HUES6 (cell line): ENCODE measurements around the gene GABBR2.
A peak's percentile ranks its signal among the peaks of the same experiment; 100 is the strongest.
"Not testable (repeated sequence)": the region's sequence is repeated elsewhere in the genome, so short reads cannot be mapped to it uniquely, and the experiment has no call there.

Experiments
- H3K27ac ChIP-seq: 2 replicates; pipeline ENCODE4 v1.7.0; 2013; ENCODE audit warnings: low read depth, mild to moderate bottlenecking, low read length, inconsistent platforms
- H3K27me3 ChIP-seq: 2 replicates; pipeline ENCODE4 v1.6.1; 2013; ENCODE audit warnings: low read length; ENCODE audit not compliant: control insufficient read depth, insufficient read depth
- H3K36me3 ChIP-seq: 2 replicates; pipeline ENCODE4 v1.6.1; 2013; ENCODE audit warnings: low read length; ENCODE audit not compliant: control insufficient read depth, insufficient read depth
- H3K4me1 ChIP-seq: 2 replicates; pipeline ENCODE4 v1.6.1; 2013; ENCODE audit warnings: low read length; ENCODE audit not compliant: control insufficient read depth, insufficient read depth
- H3K4me3 ChIP-seq: 2 replicates; pipeline ENCODE4 v1.5.1; 2013; ENCODE audit warnings: low read depth, low read length
- H3K9ac ChIP-seq: one replicate; pipeline ENCODE4 v1.6.1; 2013; ENCODE audit warnings: mild to moderate bottlenecking, low read length
- H3K9me3 ChIP-seq: 2 replicates; pipeline ENCODE4 v1.6.1; 2013; ENCODE audit warnings: low read depth, low read length; ENCODE audit not compliant: control insufficient read depth, insufficient read depth

Gene GABBR2

DNA sequence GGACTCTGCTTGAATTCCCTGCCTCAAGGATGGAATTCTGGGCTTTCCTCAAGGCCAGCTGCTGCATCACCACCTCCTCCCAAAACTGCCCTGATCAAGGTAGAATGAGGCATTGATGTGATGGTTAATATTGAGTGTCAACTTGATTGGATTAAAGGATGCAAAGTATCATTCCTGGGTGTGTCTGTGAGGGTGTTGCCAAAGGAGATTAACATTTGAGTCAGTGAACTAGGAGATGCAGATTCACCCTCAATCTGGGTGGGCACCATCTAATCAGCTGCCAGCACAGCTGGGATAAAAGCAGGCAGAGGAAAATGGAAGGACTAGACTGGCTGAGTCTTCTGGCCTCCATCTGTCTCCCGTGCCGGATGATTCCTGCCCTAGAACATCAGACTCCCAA lies 23.9 kb downstream of the GABBR2 start:
- not testable (repeated sequence) for H3K27ac ChIP-seq, H3K27me3 ChIP-seq, H3K9ac ChIP-seq, H3K36me3 ChIP-seq, H3K9me3 ChIP-seq, H3K4me3 ChIP-seq
- H3K4me1 ChIP-seq = peaks cover 12% of the 10 kb centered on the region

DNA sequence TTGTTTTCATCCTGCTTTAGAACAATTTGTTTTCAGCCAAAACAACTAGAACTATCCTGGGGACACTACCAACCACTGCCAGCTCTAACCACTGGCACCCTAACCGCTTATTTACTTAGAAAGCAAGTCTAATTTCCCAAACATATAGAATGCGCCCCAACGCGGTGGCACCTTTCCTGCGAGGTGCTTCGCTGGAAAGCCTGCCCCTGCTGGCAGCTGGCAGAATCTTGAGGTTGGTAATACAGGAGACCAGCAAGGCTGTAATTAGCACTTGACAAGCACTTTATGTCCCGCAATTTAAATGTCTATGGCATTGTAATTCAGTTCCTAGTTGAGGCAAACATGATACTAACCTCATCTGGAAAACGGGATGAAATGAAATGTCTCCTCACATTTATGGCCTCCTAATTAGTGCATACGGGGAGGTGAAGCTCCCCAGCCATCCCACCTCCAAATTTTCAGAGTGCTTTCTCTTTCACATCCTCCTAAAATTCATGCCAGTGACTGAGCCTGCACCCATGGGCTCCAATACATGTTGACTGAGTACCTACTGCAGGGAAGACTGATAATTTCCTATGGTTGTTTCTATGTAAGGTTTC lies 30.4 kb downstream of the GABBR2 start:
- Histone ChIP-seq H3K9ac (no peak overlapping the region), H3K4me3 (peak overlapping the region; percentile 19; the same call in 1 of the 2 replicates), H3K36me3 (no peaks in the 10 kb centered on the region), H3K27me3 (peaks cover 12% of the 10 kb centered on the region; the same call in 1 of the 2 replicates), H3K9me3 (peaks cover 7% of the 10 kb centered on the region; the same call in 1 of the 2 replicates), H3K4me1 (peaks cover 22% of the 10 kb centered on the region), H3K27ac (no peak overlapping the region)

DNA sequence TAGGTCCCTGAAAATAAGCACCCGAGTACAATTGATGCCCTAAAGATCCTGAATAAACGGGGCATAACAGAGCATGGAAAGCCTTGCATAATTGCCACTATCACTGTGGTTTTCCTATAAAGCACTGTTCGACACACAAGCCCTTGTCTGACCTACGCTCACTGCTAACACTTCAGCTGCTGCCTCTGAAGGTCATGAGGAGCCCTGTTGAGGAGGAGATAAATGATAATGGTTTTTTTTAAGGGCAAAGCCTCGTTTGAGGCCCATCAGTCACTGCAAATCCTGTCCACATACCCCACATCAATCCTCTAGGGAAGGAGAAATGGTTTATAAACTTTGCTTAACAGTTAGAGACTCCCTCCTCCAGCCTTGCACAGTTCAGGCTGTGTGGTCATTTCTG lies 35.1 kb downstream of the GABBR2 start:
- Histone ChIP-seq H3K27ac (no peak overlapping the region), H3K27me3 (peaks cover 7% of the 10 kb centered on the region; the same call in 1 of the 2 replicates), H3K9ac (no peak overlapping the region), H3K9me3 (peaks cover 7% of the 10 kb centered on the region; the same call in 1 of the 2 replicates), H3K4me3 (no peak overlapping the region), H3K4me1 (peaks cover 9% of the 10 kb centered on the region), H3K36me3 (no peaks in the 10 kb centered on the region)

DNA sequence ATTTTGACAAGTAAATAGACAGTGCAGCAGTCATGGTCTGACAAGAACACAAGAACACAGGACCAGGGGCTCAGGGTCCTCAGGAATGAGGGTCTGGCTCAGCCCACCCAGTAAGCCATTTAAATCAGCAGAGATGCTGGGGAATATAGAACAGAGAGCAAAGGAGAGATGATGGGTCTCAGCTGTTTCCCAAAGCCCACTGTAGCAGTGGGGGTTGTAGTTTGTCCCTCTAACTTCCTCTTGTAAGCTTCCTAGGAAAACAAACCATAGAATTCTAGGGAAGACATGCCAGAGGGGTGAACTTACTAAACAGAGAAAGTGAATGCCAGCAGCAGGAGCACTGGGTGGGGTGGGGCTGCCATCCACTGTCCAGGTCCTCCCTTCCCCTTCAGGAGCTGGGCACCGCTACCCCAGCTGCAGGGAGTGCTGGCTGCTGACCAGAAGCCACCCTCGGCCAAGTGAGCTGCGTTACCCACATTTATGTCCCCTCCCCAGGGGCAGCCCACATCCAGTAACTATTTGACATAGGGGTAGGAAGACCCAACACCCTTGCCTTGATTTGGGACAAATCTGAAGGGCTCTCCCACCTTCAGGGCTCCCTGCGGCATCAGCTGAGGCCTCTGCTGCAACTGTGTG lies 41.6 kb downstream of the GABBR2 start:
- no peaks in the 10 kb centered on the region for H3K27me3 ChIP-seq
- H3K4me3 ChIP-seq = no peak overlapping the region
- H3K9me3 ChIP-seq = no peaks in the 10 kb centered on the region

DNA sequence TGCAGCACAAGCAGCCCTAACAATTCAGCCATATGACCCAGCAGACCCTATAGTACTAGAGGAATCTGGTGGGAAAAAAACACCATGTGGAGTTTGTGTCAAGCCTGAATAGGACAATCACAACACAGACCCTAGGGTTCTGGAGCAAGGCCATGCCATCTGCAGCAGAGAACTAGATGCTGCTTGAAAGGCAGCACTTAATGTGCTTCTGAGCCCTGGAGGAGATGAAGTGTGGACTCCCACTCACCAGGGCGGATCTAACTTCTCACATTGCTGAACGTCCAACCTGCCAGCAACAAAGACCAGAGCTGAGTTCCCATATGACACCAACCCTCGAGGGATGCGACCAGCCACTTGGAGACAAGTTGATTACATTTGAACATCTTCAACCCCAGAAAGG lies 43.2 kb downstream of the GABBR2 start:
- no peaks in the 10 kb centered on the region for H3K36me3 ChIP-seq
- no peak overlapping the region for H3K4me3 ChIP-seq
- H3K27me3 ChIP-seq = no peaks in the 10 kb centered on the region
- H3K9ac ChIP-seq = no peak overlapping the region
- 0 out of 2 replicates have a peak, but pooled peaks cover 9% of the 10 kb centered on the region for H3K4me1 ChIP-seq
- no peak overlapping the region for H3K27ac ChIP-seq
- no peaks in the 10 kb centered on the region for H3K9me3 ChIP-seq

More for the DNA sequence above, 41.6 kb downstream of the GABBR2 start:
- Histone ChIP-seq H3K36me3 (no peaks in the 10 kb centered on the region), H3K27ac (no peak overlapping the region), H3K4me1 (0 out of 2 replicates have a peak, but pooled peaks cover 9% of the 10 kb centered on the region), H3K9ac (no peak overlapping the region)

DNA sequence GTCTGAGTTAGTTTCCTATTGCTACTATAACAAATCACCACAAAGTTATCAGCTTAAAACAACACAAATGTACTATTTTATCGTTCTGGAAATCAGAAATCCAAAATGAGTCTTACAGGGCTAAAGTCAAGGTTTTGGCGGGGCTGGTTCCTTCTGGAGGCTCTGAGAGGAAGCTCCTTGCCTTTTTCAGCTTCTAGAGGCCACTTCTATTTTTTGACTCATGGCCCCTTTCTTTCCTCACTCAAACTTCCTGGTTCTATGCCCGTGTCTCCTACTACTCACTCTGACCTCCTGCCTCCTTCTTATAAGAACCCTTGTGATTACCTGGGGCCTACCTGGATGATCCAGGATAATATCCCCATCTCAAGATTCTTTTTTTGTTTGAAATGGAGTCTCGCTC lies 48.2 kb downstream of the GABBR2 start:
- Histone ChIP-seq H3K4me3 (no peak overlapping the region), H3K36me3 (no peaks in the 10 kb centered on the region), H3K9ac (no peak overlapping the region), H3K27me3 (no peaks in the 10 kb centered on the region), H3K9me3 (no peaks in the 10 kb centered on the region), H3K27ac (no peak overlapping the region), H3K4me1 (no peaks in the 10 kb centered on the region)

DNA sequence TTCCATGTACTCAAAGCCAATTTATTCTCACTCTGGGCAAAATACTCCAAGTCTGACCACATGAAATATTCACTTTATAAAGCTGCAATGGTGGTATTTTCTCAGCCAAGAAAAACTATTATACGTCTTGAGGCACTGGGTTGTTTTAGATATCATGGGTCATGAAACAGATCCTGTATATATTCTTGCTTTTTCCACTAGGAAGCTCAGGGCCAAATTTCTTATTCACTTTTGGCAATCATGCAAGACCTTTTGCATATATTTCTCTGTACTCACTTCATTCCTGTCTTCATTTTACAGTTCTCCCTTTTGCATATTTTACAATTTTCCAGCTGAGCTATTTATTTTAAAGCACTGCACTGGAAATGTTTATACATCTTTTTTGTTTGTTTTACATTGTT lies 49.8 kb downstream of the GABBR2 start:
- Histone ChIP-seq H3K9me3 (no peaks in the 10 kb centered on the region), H3K9ac (no peak overlapping the region), H3K27ac (no peak overlapping the region), H3K4me1 (no peaks in the 10 kb centered on the region), H3K4me3 (no peak overlapping the region), H3K27me3 (no peaks in the 10 kb centered on the region), H3K36me3 (no peaks in the 10 kb centered on the region)

DNA sequence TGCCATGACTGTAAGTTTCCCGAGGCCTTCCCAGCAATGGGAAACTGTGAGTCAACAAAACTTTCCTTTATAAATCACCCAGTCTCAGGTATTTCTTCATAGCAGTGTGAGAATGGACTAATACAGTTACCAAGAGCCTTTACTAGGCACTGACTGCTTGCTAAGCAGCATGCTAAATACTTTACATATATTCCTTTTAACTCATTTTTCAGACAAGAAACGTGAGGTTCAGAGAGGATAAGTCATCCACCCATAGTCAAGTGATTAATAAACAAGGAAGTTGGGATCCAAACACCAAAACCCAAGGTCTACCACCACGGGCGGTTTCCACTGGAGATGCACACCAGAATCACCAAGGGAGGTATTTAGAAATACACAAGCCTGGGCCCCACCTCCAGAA lies 50.8 kb downstream of the GABBR2 start:
- no peaks in the 10 kb centered on the region for H3K9me3 ChIP-seq
- H3K9ac ChIP-seq = no peak overlapping the region
- H3K4me1 ChIP-seq = no peaks in the 10 kb centered on the region
- H3K27me3 ChIP-seq = no peaks in the 10 kb centered on the region
- H3K27ac ChIP-seq = no peak overlapping the region
- H3K4me3 ChIP-seq = no peak overlapping the region
- no peaks in the 10 kb centered on the region for H3K36me3 ChIP-seq

DNA sequence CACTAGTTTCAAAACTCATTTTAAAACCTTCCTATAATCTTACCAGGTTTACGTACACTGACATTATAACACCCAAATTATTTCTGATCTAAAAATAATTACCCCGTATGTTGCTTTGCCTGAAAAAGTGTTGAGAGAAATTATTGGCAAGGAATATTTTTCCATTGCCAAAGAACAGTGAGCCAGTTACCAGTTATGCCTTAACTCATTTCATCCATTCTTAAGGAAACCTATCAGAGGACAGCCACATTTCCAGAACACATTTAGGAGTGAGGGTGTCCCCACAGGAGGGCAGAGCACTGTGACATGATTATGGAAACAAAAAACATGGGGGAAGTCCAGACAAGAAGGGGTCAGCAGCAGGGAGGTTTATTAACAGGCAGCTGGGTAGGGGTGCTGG lies 52.2 kb downstream of the GABBR2 start:
- Histone ChIP-seq H3K4me1 (no peaks in the 10 kb centered on the region), H3K9ac (no peak overlapping the region), H3K36me3 (no peaks in the 10 kb centered on the region), H3K27me3 (no peaks in the 10 kb centered on the region), H3K4me3 (no peak overlapping the region), H3K27ac (no peak overlapping the region), H3K9me3 (no peaks in the 10 kb centered on the region)

DNA sequence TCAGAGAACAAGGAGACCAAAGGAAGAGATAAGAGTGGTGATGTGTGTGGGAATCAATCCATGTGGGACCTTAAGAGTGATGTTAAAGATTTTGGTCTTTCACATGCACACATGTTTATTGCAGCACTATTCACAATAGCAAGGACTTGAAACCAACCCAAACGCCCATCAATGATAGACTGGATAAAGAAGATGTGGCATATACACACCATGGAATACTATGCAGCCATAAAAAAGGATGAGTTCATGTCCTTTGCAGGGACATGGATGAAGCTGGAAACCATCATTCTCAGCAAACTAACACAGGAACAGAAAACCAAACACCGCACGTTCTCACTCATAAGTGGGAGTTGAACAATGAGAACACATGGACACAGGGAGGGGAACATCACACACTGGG lies 53.3 kb downstream of the GABBR2 start:
- H3K27me3 ChIP-seq = not testable (repeated sequence)

DNA sequence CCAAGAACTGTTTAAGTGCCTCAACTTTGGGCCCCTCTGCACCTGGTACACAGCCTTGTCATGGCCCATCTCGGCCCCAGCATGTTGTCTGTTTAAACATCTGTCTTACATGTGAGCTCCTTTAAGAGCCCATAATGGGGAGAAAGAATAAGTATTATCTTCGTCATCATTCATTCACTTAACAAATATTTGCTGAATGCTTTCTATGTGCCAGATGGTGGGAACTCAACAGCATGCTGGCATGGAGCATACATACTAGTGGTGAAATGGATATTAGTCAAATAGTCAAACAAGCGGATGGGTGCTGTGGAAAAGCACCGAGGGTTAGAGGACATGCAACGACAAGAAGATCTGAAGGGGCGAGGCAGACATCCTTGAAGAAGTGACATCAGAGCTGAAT lies 54.5 kb downstream of the GABBR2 start:
- no peak overlapping the region for H3K9ac ChIP-seq
- H3K27me3 ChIP-seq = no peaks in the 10 kb centered on the region
- no peaks in the 10 kb centered on the region for H3K9me3 ChIP-seq
- H3K27ac ChIP-seq = no peak overlapping the region
- no peak overlapping the region for H3K4me3 ChIP-seq
- H3K4me1 ChIP-seq = 0 out of 2 replicates have a peak, but pooled peaks cover 2% of the 10 kb centered on the region
- no peaks in the 10 kb centered on the region for H3K36me3 ChIP-seq

More for the DNA sequence above, 53.3 kb downstream of the GABBR2 start:
- not testable (repeated sequence) for H3K9ac ChIP-seq, H3K4me1 ChIP-seq, H3K27ac ChIP-seq, H3K36me3 ChIP-seq, H3K4me3 ChIP-seq, H3K9me3 ChIP-seq
